Stomach (tissue), 9 donors: ENCODE results near the gene KIDINS220. TPM values are rescaled to one million over a fixed set of nuclear protein-coding genes. Genes with fewer than 3 reads are reported as not detected.

Source experiments
- DNase-seq, 2 donors: peaks; one replicate each; pipeline versions ENCODE4 v3.0.0 to v3.0.0-alpha.2; 2013 to 2019
- H3K27ac ChIP-seq, 5 donors: fragments of 200-600 bp in 4 of 5; sonication (generic) in 4 of 5; one replicate each; pipeline ENCODE4 v1.5.1; 2013 to 2019; ENCODE audit warnings: mild to moderate bottlenecking in 1 of 5, moderate library complexity in 1 of 5
- H3K27me3 ChIP-seq, 3 donors: fragments of 200-600 bp; sonication (generic); one replicate each; pipeline ENCODE4 v1.5.1; 2017 to 2019; ENCODE audit warnings: mixed run types in 1 of 3
- H3K36me3 ChIP-seq, 4 donors: fragments of 200-600 bp; sonication (generic); 1 replicate in 3 of 4; 2 replicates in 1 of 4; pipeline ENCODE4 v1.5.1; 2016 to 2019
- H3K4me1 ChIP-seq, 4 donors: fragments of 200-600 bp; sonication (generic); one replicate each; pipeline ENCODE4 v1.5.1; 2016 to 2019
- H3K4me3 ChIP-seq, 4 donors: fragments of 200-600 bp; sonication (generic) in 3 of 4; one replicate each; pipeline ENCODE4 v1.5.1; 2016 to 2019; ENCODE audit warnings: mild to moderate bottlenecking in 1 of 4
- H3K9me3 ChIP-seq, 4 donors: fragments of 200-600 bp; sonication (generic); one replicate each; pipeline ENCODE4 v1.5.1; 2016 to 2019
- CTCF ChIP-seq, 7 experiments: fragments of 450-650 bp in 4 of 7; fragments of 200-600 bp in 3 of 7; sonication (generic) in 3 of 7; IDR thresholded peaks; one replicate each; pipeline ENCODE4 v1.5.1; 2016 to 2019; ENCODE audit warnings: antibody characterized with exemption in 7 of 7, control low read depth in 2 of 7, mild to moderate bottlenecking in 1 of 7
- EP300 ChIP-seq: sonication (generic); formaldehyde crosslinking; IDR thresholded peaks from one replicate; pipeline ENCODE4 v1.6.1; 2017; ENCODE audit warnings: antibody characterized with exemption
- POLR2A ChIP-seq, 4 donors: fragments of 450-650 bp; IDR thresholded peaks; one replicate each; pipeline ENCODE4 v1.6.1; 2016; ENCODE audit warnings: antibody characterized with exemption in 4 of 4, control low read depth in 2 of 4, mild to moderate bottlenecking in 1 of 4, moderate library complexity in 1 of 4
- POLR2AphosphoS5 ChIP-seq, 3 donors: sonication (generic); formaldehyde crosslinking; IDR thresholded peaks; one replicate each; pipeline ENCODE4 v1.6.1; 2016; ENCODE audit warnings: antibody characterized with exemption in 3 of 3
- WGBS, 5 donors: extraction: QIAGEN DNeasy Blood & Tissue Kit in 3 of 5; methylation state at CpG; one replicate each; pipeline versions ENCODE4 v1.1.5 to v1.1.7; 2013 to 2018; 5-methylcytosine and 5-hydroxymethylcytosine counted together
- intact Hi-C: fragments of 100-400 bp; cut with DNase I; formaldehyde crosslinking; loops from one replicate; pipeline ENCODE4 v1.15.1; 2023; ENCODE audit warnings: low total_unique reads
- polyA plus RNA-seq, 3 donors: library from polyadenylated mRNA; stranded (reverse); fragments of 200-250 nt; gene quantifications; one replicate each; pipeline ENCODE4 v1.2.3, GENCODE V29; 2013
- total RNA-seq, 5 donors: library from RNA; depleted of rRNA; stranded (reverse); fragments of >200 nt; gene quantifications; one replicate each; pipeline versions ENCODE4 v1.1.0 to v1.2.3, GENCODE V29; 2014 to 2016
- donor health status: healthy with polysubstance abuse.
- donor health status: Bipolar disorder and iron deficiency.
- donor health status: healthy.

Gene KIDINS220
- total and polyA plus RNA-seq, 8 donors: 3.8 to 160 (median 56.0) TPM

GRCh38 chr2:8699839-8700238 lies 137.6 kb downstream of the KIDINS220 start:
- Histone ChIP-seq H3K27me3 (no peaks in the 10 kb centered on the region), H3K27ac (no peak overlapping the region), H3K4me1 (no peaks in the 10 kb centered on the region), H3K9me3 (peaks cover 0 to 15% (median 4%) of the 10 kb centered on the region in 4 donors), H3K36me3 (no peaks in the 10 kb centered on the region), H3K4me3 (no peak overlapping the region)
- no peak for DNase-seq
- intact Hi-C loops: no loop called here
- 84 to 95% (median 90%) methylated on average over 7 of the region's 7 CpGs for WGBS, 5 donors
- TF ChIP-seq POLR2AphosphoS5 (IDR thresholded peaks at IDR 0.05) (no peak), POLR2A (IDR thresholded peaks at IDR 0.05) (no peak), EP300 (no peak)

- DNase-seq: no peak
- Histone ChIP-seq H3K4me1 (peaks cover 0 to 10% (median 8%) of the 10 kb centered on the region in 4 donors), H3K4me3 (no peak overlapping the region), H3K36me3 (no peaks in the 10 kb centered on the region), H3K27me3 (peaks cover 0 to 14% (median 12%) of the 10 kb centered on the region in 3 donors), H3K27ac (no peak overlapping the region), H3K9me3 (peaks cover 0 to 15% (median 4%) of the 10 kb centered on the region in 4 donors)
- TF ChIP-seq EP300: no peak
- no peak for TF ChIP-seq POLR2AphosphoS5 (IDR thresholded peaks at IDR 0.05)
- TF ChIP-seq POLR2A (IDR thresholded peaks at IDR 0.05): no peak
- no peak for TF ChIP-seq CTCF (IDR thresholded peaks at IDR 0.05)
- 61 to 84% (median 75%) methylated on average over 5 of the region's 5 CpGs for WGBS, 5 donors
- intact Hi-C loops: no loop called here
Measured at GRCh38 chr2:8697190-8697589, 140.2 kb downstream of the KIDINS220 start.

GRCh38 chr2:8694737-8695136 lies 142.7 kb downstream of the KIDINS220 start:
- 77 to 83% (median 81%) methylated on average over 8 of the region's 8 CpGs for WGBS, 5 donors
- no peaks in the 10 kb centered on the region for H3K36me3 ChIP-seq
- H3K9me3 ChIP-seq: peaks cover 0 to 15% (median 4%) of the 10 kb centered on the region in 4 donors
- no peak overlapping the region for H3K4me3 ChIP-seq
- no peak for TF ChIP-seq CTCF (IDR thresholded peaks at IDR 0.05)
- TF ChIP-seq POLR2A (IDR thresholded peaks at IDR 0.05): no peak
- TF ChIP-seq EP300: no peak
- TF ChIP-seq POLR2AphosphoS5 (IDR thresholded peaks at IDR 0.05): no peak
- H3K27me3 ChIP-seq: peaks cover 0 to 19% (median 12%) of the 10 kb centered on the region in 3 donors
- H3K27ac ChIP-seq: no peak overlapping the region
- DNase-seq: peak in 1 of 2 donors; percentile 10
- intact Hi-C loops: no loop called here
- peaks cover 0 to 10% (median 8%) of the 10 kb centered on the region in 4 donors for H3K4me1 ChIP-seq

- H3K27me3 ChIP-seq: peaks cover 0 to 19% (median 12%) of the 10 kb centered on the region in 3 donors
- peak; percentile 34 to 82 for DNase-seq
- intact Hi-C loops: no loop called here
- WGBS, 5 donors: 12 to 39% (median 16%) methylated on average over 14 to 30 of the region's 30 CpGs
- no peak for TF ChIP-seq POLR2AphosphoS5 (IDR thresholded peaks at IDR 0.05)
- peak in 5 of 7 experiments; percentile 6 to 41 (median 26) for TF ChIP-seq CTCF (IDR thresholded peaks at IDR 0.05)
- no peak overlapping the region for H3K27ac ChIP-seq
- H3K9me3 ChIP-seq: peaks cover 0 to 9% (median 4%) of the 10 kb centered on the region in 4 donors
- peak overlapping the region; percentile 21 to 28 (median 23) for H3K4me3 ChIP-seq
- H3K36me3 ChIP-seq: no peaks in the 10 kb centered on the region
- H3K4me1 ChIP-seq: peaks cover 0 to 10% (median 8%) of the 10 kb centered on the region in 4 donors
Measured at GRCh38 chr2:8693157-8693821, 144.1 kb downstream of the KIDINS220 start.

GRCh38 chr2:8692783-8693156 lies 144.6 kb downstream of the KIDINS220 start:
- H3K27me3 ChIP-seq: peaks cover 0 to 19% (median 12%) of the 10 kb centered on the region in 3 donors
- H3K27ac ChIP-seq: no peak overlapping the region
- intact Hi-C loops: no loop called here
- DNase-seq: no peak
- peak overlapping the region in 2 of 4 donors; percentile 25 to 28 for H3K4me3 ChIP-seq
- 36 to 49% (median 39%) methylated on average over 7 of the region's 7 CpGs for WGBS, 5 donors
- H3K36me3 ChIP-seq: no peaks in the 10 kb centered on the region
- TF ChIP-seq POLR2AphosphoS5 (IDR thresholded peaks at IDR 0.05) (no peak), EP300 (no peak), CTCF (IDR thresholded peaks at IDR 0.05) (no peak), POLR2A (IDR thresholded peaks at IDR 0.05) (no peak)
- peaks cover 0 to 4% (median 2%) of the 10 kb centered on the region in 4 donors for H3K9me3 ChIP-seq
- H3K4me1 ChIP-seq: peaks cover 0 to 10% (median 8%) of the 10 kb centered on the region in 4 donors
